ENCODE measurements around the gene NUP93.
"Not testable (repeated sequence)": the region's sequence is repeated elsewhere in the genome, so short reads cannot be mapped to it uniquely, and the experiment has no call there.

NUP93 gene

DNA sequence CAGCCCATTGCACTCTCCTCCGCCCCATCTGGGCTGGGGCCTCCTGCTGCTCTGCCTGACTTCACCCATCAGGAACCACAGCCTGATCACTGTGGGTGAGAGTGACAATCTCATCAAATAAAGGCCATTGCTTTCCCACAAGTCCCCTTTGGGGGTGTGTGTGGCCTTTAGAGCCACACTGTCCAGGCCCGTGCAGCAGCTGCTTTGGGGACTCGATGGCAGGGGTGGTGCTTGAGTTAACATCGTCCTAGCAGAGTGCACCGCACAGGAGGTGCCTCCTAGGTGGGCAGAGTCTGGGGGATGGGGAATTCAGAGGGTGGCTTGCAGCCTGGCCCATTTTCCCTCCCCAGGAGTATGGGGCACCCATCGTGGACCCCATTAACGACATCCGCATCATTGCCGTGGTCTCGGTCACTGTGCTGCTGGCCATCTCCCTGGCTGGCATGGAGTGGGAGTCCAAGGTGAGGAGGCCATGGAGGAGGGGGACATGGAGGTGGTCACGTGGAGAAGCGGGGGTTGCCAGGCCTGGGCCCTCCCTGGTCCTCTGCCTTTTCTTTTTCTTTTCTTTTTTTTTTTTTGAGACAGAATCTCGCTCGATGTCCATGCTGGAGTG, 140.5 kb downstream of the NUP93 start:
- no peak for DNase-seq (ENCODE audit: low spot score)

DNA sequence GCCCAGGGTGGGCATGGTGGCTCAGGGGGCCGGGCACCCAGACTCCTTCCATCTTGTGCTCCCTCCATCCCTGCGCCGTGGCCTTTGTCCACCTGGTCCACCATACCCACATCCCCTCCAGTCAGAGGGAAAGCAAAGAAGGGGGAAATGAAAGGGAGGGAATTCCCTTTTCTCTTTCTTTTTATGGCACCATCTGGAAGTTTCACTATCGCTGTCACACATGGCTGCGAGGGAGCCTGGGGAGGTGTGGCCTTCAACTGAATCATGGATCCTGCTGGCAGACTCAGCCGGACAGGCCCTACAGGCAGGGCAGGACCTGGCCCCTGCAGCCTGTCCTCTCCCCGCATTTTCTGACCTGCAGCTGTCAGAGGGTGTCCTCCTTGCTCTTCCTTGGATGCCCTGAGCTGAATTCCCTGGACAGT, 141.3 kb downstream of the NUP93 start:
- DNase-seq (ENCODE audit: low spot score), result no peak

DNA sequence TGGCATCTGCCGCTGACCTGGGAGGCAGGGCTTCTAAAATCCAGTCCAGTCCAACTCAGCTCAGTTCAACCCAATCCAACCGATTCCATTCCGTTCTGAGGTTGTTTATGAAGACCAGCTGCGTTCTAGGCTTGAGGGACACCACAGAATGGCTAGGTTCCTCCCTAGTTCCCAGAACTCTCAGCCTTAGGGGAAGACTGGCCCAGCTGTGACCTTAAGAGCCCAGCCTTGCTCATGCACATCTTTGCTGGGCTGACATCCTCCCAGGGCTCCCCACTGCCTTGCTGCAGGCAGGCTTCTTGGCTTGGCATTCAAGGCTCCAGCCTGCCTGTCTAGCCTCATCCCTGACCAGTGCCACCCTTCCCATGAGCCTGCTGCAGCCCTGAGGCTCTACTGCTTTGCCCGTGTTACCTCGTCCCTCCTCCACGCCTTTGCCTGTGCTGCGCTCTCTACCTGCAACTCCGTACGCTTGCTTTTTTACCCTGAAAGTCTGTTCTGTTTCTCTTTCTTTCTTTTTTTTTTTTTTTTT, 143.0 kb downstream of the NUP93 start:
- DNase-seq (ENCODE audit: low spot score), result no peak

DNA sequence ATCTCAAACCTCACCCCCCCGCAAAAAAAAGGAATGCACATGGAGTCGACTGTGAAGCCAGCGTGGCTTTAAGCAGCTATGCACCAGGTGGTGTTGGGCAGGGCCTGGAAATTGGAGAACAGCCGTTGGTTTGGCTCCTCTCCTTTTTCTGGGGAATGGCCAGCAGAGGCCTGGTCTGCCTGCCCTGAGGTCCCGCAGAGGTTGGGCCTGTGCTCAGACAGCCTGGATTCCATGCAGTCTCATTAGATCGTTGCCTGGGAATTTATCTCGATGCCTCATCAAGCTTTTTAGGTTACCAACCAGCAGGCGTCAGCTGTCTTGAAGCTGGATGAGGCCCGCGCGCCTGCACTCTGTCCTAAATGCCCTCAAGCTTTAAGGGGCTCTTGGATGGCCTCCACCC, 144.9 kb downstream of the NUP93 start:
- no peak for DNase-seq (ENCODE audit: low spot score)

DNA sequence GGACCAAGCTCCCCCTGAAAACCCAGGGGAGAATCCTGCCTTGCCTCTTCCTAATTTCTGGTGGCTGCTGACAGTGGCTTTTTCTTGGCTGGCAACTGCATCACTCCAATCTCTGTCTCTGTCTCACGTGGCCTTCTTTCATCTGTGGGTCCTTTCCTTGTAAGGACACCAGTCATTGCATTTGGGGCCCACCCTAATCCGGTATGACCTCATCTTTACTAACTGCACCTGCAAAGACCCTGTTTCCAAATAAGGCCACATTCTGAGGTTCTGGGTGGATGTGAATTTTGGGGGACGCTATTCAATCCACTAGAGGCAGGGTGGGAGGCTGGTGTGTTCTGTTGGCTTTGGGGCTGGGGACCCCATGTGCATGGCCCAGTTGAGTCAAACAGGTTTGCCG, 146.1 kb downstream of the NUP93 start:
- DNase-seq (ENCODE audit: low spot score), result no peak

DNA sequence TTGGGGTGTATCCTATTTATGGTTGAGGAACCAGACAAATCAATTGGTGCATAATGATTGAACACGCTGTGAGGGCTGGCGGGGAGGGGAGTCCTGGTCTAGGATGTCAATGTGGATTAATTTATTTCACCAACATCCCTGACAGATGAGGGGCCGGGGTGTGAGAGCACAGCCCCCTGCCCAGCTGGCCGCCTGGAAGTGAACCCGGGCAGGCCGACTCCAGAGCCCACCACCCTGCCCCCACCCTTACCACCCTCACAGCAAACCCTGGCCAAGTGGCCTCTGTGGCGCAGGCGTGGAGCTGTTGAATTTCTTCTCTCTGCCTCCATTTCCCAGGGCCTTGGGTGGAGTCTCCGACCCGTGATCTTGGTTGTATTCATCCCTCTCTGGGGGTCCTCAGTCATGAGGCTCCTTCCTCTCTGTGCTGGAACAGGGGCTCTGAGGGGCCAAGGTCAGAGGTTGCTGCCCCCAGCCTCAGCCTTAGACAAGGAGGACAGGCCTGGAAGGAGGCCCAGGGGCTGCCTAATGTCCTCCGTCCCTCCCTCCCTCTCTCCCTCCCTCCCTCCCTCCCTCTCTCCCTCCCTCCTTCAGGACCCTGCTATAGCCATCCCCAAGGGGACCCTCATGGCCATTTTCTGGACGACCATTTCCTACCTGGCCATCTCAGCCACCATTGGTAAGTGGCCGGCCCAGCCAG, 147.7 kb downstream of the NUP93 start:
- no peak for DNase-seq (ENCODE audit: low spot score)

DNA sequence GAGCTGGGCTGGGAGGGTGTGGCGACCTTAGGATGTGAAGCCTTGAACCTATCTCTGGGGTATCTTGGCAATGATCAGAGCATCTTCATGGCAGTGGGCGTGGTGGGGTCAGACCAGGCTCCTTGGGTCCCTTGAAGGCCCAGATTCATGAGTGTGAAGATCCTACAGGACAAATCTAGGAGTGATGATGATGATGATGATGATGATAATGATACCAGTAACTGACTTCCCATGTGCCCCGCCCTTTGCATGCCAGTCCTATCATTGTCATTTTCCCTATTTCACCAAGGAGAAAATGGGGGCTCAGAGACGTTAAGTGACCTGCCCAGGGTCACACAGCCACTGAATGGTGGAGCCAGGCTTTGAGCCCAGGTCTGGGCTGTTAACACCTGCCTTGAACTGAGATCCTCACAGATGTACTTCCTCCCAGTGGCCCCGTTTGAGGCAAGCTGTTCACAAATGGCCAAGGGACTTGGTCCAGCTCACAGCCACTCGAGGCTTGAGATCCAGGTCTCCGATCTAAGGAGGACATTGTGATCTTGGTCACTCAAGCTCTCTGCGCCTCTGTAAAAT, 148.4 kb downstream of the NUP93 start:
- DNase-seq (ENCODE audit: low spot score), result no peak

DNA sequence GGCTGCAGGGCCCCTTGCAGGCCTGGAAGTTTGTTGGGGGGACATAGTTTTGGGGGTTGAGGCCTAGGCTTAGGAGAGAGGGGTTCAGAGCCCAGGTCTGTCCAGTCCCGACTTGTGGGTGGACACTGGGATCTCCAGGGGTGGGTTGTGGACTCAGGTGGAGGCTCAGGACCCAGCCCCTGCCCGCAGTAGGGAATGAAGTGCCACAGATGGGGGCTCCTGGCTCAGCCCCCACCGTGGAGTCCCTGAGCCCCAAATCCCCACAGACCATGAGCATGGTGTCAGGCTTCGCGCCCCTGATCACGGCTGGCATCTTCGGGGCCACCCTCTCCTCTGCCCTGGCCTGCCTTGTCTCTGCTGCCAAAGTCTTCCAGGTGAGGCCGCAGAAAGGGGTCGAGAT, 149.3 kb downstream of the NUP93 start:
- DNase-seq (ENCODE audit: low spot score), result no peak

DNA sequence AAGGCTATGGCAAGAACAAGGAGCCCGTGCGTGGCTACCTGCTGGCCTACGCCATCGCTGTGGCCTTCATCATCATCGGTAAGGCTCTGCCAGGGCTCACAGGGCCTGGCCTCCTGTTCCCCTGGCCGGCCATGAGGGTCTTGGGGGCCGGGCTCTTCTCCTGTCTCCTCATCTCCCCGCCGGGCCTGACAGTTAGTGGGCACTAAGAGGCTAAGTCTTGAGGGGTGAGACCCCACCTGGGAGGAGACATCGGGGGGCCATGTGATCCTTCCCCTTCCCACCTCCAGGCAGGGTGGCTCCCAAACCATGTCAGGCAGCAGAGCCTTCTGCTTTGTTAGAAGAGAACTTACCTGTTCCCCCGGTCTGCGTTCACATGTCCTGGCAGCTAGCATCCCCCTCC, 150.2 kb downstream of the NUP93 start:
- no peak for DNase-seq (ENCODE audit: low spot score)

DNA sequence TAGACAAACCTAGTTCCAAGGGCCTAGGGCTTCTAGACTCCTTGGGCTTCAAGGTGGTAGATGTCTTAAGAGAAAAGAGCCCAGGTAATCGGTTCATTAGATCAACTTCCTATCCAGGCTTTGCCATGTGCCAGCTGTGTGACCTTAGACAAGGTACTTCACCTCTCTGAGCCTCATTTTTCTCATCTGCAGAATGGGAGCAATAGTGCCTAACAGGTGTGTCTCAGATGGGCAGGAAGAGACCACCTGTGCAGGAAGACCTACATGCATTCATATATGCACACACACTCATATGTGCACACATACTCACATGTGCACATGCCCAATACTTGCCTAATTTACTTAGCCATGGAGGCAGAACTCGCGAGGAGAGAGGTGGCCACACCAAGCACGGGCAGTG, 150.8 kb downstream of the NUP93 start:
- no peak for DNase-seq (ENCODE audit: low spot score)

DNA sequence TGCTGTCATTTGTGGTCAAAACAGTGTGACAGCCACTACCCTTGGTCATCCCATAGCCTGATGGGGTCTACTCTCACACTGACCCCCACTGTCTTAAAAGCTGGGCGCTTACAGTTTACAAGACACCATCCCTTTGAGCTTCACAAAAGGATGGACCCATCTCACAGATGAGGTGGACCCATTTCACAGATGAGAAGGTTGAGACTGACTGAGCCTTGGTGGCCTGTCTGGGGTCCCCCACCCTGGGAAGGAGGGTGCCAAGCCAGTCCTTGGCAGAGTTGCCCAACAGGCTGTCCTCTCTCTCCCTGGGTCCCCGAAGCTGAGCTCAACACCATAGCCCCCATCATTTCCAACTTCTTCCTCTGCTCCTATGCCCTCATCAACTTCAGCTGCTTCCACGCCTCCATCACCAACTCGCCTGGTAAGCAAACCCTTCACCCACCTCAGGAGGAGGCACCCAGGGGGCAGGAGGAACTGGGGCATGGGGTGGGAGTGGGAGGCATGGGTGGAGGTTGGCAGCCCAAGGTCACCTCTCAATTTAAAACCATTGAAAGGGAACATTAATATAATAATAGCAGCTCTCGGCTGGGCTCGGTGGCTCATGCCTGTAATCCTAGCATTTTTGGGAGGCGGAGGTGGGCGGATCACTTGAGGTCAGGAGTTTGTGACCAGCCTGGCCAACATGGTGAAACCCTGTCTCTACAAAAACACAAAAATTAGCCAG, 152.3 kb downstream of the NUP93 start:
- DNase-seq (ENCODE audit: low spot score), result no peak

DNA sequence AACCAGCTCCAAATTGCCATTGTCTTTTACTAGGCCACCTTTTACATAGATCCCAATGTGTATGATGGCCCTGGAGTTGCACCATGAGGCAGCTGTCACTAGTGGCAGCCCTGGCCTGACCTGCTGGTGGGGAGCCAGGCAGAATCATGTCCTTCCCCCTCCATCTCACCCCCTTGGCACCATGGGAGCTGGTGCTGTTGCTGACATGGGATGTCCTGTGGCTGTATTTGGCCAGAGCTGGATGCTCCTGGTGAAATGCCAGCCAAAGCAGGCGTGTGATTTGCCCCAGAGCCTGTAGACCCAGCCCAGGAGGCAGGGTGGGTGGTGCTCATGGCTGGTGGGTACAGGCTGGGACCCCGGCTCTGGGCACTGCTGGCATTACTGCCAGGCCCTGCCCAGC, 153.7 kb downstream of the NUP93 start:
- no peak for DNase-seq (ENCODE audit: low spot score)

DNA sequence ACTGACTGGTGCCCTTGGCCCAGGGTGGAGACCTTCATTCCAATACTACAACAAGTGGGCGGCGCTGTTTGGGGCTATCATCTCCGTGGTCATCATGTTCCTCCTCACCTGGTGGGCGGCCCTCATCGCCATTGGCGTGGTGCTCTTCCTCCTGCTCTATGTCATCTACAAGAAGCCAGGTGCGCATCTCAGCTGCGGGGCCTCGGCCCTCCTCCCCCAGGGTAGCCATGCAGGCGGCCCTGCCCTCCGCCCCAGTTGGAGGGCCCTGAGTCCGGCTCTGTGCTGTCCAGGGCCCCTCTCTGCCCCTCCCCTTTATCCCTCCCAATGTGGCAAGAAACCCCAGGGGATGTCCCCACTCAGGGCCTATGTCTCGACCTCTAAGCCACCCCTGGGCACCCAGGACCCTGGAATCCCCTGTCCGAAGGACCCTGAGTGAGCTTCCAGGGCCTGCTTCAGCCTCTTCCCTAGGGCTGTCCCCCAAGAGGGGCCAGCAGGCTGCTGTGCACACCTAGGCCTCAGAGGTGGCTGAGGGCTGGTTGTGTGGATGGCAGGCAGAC, 154.2 kb downstream of the NUP93 start:
- no peak for DNase-seq (ENCODE audit: low spot score)

DNA sequence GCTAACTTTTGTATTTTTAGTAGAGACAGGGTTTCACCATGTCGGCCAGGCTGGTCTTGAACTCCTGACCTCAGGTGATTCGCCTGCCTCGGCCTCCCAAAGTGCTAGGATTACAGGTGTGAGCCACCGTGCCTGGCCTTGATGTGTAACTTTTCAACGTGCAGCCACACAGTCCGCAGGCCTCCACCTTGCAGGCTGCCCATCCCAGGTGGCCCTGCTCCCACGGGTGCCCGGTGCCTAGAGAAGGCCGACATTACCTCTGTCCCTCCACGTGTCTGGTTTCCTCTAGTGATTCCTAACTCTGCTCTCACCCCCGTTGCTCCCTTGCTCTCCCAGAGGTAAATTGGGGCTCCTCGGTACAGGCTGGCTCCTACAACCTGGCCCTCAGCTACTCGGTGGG, 155.0 kb downstream of the NUP93 start:
- DNase-seq (ENCODE audit: low spot score), result not testable (repeated sequence)

DNA sequence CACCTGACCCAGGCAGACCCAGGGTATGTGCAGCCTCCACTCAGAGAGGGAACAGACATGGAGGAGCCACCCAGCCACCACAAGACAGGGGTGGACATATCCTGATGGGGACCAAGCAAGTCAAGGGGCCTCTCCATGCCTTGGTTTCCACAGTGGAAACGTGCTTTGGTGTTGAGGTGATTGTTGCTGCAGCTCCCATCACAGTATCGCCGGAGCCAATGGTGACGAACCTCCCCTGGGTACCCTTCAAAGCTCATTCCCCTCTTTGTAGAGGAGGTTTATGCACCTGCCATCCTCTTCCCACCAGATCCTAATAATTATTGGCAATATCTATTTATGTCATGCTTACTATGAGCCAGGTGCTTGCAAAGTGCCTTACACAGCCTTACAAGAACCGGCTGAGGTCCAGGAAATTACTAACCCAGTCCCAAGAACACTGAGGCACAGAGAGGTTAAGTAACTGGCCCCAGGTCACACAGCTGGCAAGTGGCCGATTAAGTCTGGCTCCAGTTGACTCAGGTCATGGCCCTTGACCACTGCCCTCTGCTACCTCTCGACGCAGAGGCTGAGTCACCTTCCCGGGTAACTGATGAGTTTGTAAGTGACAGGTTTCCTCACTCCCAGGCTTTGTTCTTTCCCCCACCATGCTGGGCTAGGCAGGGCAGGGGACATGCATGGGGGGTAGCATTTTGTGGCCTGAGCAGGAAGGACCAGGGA, 155.7 kb downstream of the NUP93 start:
- DNase-seq (ENCODE audit: low spot score), result no peak

DNA sequence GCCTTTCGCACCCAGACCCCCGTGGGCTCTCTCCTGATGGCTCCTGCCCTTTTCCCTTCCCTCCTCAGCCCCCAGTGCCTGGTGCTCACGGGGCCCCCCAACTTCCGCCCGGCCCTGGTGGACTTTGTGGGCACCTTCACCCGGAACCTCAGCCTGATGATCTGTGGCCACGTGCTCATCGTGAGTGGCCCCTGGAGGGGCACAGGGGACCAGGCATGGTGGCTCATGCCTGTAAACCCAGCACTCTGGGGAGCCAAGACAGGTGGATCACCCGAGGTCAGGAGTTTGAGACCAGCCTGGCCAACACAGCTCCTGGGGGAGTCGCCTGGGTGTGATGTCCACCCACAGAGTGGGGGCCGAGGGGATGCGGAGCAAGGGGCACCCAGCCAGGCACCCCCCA, 156.4 kb downstream of the NUP93 start:
- DNase-seq (ENCODE audit: low spot score), result no peak

DNA sequence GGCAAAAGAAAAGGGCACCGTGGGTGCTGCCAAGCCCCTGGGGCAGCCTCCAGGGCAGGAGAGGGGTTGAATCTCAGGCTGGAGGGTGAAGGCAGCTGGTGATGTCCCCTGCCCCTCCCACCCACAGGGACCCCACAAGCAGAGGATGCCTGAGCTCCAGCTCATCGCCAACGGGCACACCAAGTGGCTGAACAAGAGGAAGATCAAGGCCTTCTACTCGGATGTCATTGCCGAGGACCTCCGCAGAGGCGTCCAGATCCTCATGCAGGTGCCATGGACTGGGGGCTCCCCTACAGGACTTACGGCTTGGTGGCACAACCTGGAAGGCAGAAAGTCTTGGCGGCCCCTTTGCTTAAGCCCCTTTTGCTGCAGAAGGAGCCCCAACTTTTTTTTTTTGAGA, 156.9 kb downstream of the NUP93 start:
- no peak for DNase-seq (ENCODE audit: low spot score)

DNA sequence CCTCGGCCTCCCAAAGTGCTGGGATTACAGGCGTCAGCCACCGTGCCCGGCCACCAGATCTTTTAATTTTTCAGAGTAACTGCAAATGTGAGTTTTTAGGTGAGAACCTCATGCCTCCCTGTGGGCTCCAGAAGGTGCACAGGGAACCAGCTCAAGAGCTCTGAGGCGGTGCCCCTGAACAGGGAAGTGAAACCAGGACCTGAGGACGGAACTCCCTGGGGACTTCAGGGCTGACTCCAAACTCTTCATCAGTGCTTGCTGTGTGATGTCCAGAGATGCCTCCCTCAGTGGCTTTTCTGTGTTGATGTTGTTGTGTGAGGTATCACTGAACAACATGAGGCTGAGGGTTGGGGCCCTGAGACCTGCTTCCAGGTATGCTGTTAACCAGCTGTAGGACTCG, 158.9 kb downstream of the NUP93 start:
- no peak for DNase-seq (ENCODE audit: low spot score)

DNA sequence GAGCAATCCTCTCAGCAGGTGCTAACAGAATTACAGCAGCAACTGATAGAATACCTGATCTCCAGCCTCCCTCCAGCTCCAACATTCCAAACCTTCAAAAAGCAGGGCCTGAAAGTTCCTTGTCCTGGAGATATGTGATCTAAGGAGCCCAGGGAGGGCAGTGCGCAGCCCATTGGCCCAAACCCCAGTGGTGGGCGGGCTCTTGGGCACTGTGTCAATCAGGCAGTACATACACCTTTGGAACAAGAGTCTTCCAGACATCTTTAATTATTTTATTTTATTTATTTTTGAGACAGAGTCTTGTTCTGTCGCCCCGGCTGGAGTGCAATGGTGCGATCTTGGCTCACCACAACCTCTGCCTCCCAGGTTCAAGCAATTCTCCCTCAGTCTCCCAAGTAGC, 159.3 kb downstream of the NUP93 start:
- no peak for DNase-seq (ENCODE audit: low spot score)

DNA sequence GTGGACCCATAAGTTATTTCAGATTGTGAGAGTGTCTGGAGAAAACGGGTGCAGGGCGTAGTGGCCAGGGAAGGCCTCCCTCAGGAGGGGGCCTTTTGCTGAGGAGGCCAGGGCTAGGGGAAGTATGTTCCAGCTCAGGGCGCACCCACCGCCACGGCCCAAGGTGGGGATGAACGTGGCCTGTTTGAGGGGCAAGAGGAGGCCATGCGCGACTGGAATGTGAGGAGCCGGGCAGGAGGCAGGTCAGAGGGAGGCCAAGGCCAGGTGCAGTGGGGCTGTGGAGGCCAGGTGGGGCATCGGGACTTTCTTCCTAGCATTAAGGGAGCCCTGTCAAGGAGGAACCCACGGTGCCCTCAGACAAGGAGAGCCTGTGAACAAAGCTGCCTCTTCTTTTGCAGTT, 161.8 kb downstream of the NUP93 start:
- no peak for DNase-seq (ENCODE audit: low spot score)

DNA sequence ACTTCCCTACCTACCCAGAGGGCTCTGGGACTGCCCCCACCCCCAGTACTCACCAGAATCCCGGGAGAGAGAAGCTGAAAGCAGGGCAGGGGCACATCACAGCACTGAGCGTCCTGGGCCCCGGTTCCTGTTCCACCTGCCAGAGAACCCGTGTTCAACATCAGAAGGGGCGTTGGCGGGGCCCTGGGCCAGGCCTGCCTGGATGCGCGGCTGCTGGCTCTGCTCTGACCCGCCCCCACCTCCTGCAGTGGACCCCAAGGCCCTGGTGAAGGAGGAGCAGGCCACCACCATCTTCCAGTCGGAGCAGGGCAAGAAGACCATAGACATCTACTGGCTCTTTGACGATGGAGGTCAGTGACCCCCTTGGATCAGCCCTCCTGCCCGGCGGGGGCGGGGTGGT, 162.8 kb downstream of the NUP93 start:
- DNase-seq (ENCODE audit: low spot score), result no peak

DNA sequence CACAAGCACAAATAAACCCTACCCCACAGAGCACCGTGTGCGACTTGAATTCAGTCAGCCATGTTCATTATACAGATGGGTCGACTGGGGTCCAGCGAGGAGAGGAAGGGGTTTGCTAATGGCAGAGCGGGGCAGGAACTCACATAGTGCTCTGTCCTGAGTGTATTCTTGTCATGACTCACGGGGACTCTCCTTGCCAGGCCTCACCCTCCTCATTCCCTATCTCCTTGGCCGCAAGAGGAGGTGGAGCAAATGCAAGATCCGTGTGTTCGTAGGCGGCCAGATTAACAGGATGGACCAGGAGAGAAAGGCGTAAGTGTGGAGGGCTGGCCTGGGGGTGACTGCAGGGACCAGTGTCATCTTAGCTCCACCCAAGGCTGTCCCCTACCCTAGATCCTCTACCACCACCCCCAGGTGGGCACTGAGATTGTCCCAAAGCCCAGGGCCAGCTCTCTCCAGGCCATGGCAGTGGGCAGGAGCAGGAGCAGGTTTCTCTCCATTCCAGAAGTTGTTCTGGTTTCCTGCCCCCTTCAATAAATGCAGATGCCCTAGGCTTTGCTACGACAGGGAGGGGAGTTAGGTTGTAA, 164.5 kb downstream of the NUP93 start:
- no peak for DNase-seq (ENCODE audit: low spot score)

All from activated CD4-positive, alpha-beta T cell treated with anti-CD3 and anti-CD28 coated beads, Interleukin-2, Interleukin-4, amounts not matched to agents 100 ng/mL and 50 ng/mL, durations not matched to agents 16 hours and 8 hours (primary cell).